DND-41 (cell line): ENCODE data around the gene BCKDK.

Source experiments
- ATAC-seq: fragments of 200-7000 bp; cut with Tn5 transposase; 3 replicates; pipeline ENCODE4 v1.9.1; 2021; ENCODE audit warnings: low read depth; ENCODE audit not compliant: insufficient read depth
- DNase-seq: peaks from one replicate; pipeline ENCODE4 v3.0.0-alpha.2; 2020
- H2AFZ ChIP-seq: 2 replicates; pipeline ENCODE4 v1.6.0; 2012; ENCODE audit warnings: low read depth, low read length
- H3K27ac ChIP-seq: 2 replicates; pipeline ENCODE4 v1.5.1; 2012; ENCODE audit warnings: low read length, inconsistent platforms
- H3K27me3 ChIP-seq: fragments of 200-600 bp; sonication (generic); 2 replicates; pipeline ENCODE4 v1.6.0; 2012; ENCODE audit warnings: low read length, mild to moderate bottlenecking, inconsistent platforms; ENCODE audit not compliant: insufficient read depth, poor library complexity
- H3K36me3 ChIP-seq: 2 replicates; pipeline ENCODE4 v1.5.1; 2012; ENCODE audit warnings: low read length, inconsistent platforms; ENCODE audit not compliant: insufficient read depth
- H3K4me1 ChIP-seq: 2 replicates; pipeline ENCODE4 v1.5.1; 2012; ENCODE audit warnings: mild to moderate bottlenecking, low read length; ENCODE audit not compliant: insufficient read depth
- H3K4me2 ChIP-seq: 2 replicates; pipeline ENCODE4 v1.6.0; 2012; ENCODE audit warnings: mild to moderate bottlenecking, moderate library complexity, low read length, inconsistent platforms; ENCODE audit not compliant: insufficient read depth
- H3K4me3 ChIP-seq, 2 experiments: fragments of 200-600 bp in 1 of 2; shearing (Covaris generic) in 1 of 2; 2 replicates each; pipeline ENCODE4 v1.5.1; 2012 to 2016; ENCODE audit warnings: inconsistent platforms in 2 of 2, low read length in 2 of 2, mild to moderate bottlenecking in 2 of 2, low read depth in 1 of 2, moderate library complexity in 1 of 2
- H3K79me2 ChIP-seq: 2 replicates; pipeline ENCODE4 v1.6.0; 2012; ENCODE audit warnings: low read length, inconsistent platforms; ENCODE audit not compliant: insufficient read depth
- H3K9ac ChIP-seq: 2 replicates; pipeline ENCODE4 v1.6.0; 2012; ENCODE audit warnings: low read depth, mild to moderate bottlenecking, inconsistent platforms, low read length, moderate library complexity
- H3K9me3 ChIP-seq: 2 replicates; pipeline ENCODE4 v1.5.1; 2012; ENCODE audit warnings: low read length, moderate library complexity, mild to moderate bottlenecking, inconsistent platforms; ENCODE audit not compliant: insufficient read depth, severe bottlenecking
- H4K20me1 ChIP-seq: 2 replicates; pipeline ENCODE4 v1.6.0; 2012; ENCODE audit warnings: low read length; ENCODE audit not compliant: insufficient read depth
- CTCF ChIP-seq: IDR thresholded peaks from 2 replicates; pipeline ENCODE4 v1.5.1; 2012; ENCODE audit warnings: borderline replicate concordance, low read length, moderate library complexity, mild to moderate bottlenecking; ENCODE audit not compliant: poor library complexity, severe bottlenecking; ENCODE audit errors: extremely low read depth
- EZH2 ChIP-seq: IDR thresholded peaks from 3 replicates; pipeline ENCODE4 v1.6.1; 2012; ENCODE audit warnings: borderline replicate concordance, low read depth, mild to moderate bottlenecking, moderate library complexity, low read length, inconsistent platforms; ENCODE audit not compliant: severe bottlenecking

The BCKDK gene

GRCh38 chr16:31083081-31083480, 25.1 kb upstream of the BCKDK start:
- DNase-seq: no peak
- H3K27me3 ChIP-seq: no peaks in the 10 kb centered on the region
- TF ChIP-seq CTCF (no peak), EZH2 (no peak)
- H3K9me3 ChIP-seq: no peaks in the 10 kb centered on the region
- H2AFZ ChIP-seq: no peak overlapping the region
- peaks cover 15% of the 10 kb centered on the region for H3K4me1 ChIP-seq
- H3K27ac ChIP-seq: no peak overlapping the region
- H3K9ac ChIP-seq: no peak overlapping the region
- ATAC-seq: no peak
- H3K4me3 ChIP-seq: no peak overlapping the region
- peaks cover 59% of the 10 kb centered on the region for H4K20me1 ChIP-seq
- no peak overlapping the region for H3K4me2 ChIP-seq
- H3K79me2 ChIP-seq: peaks cover 42% of the 10 kb centered on the region
- peaks cover 93% of the 10 kb centered on the region for H3K36me3 ChIP-seq

- H3K4me3 ChIP-seq: no peak overlapping the region
- DNase-seq: no peak
- no peak overlapping the region for H3K9ac ChIP-seq
- peaks cover 91% of the 10 kb centered on the region for H3K36me3 ChIP-seq
- no peak overlapping the region for H3K4me2 ChIP-seq
- H3K4me1 ChIP-seq: peaks cover 15% of the 10 kb centered on the region
- no peaks in the 10 kb centered on the region for H3K9me3 ChIP-seq
- peaks cover 59% of the 10 kb centered on the region for H4K20me1 ChIP-seq
- no peak for TF ChIP-seq CTCF
- TF ChIP-seq EZH2: no peak
- ATAC-seq: no peak
- H3K79me2 ChIP-seq: peaks cover 37% of the 10 kb centered on the region
- no peak overlapping the region for H3K27ac ChIP-seq
- H2AFZ ChIP-seq: no peak overlapping the region
- H3K27me3 ChIP-seq: no peaks in the 10 kb centered on the region
Measured at GRCh38 chr16:31083556-31083955, 24.6 kb upstream of the BCKDK start.

- Histone ChIP-seq H3K4me1 (peaks cover 15% of the 10 kb centered on the region), H3K27me3 (no peaks in the 10 kb centered on the region), H3K4me2 (no peak overlapping the region), H3K79me2 (peaks cover 33% of the 10 kb centered on the region), H3K36me3 (peaks cover 91% of the 10 kb centered on the region), H4K20me1 (peaks cover 59% of the 10 kb centered on the region), H3K9ac (no peak overlapping the region), H3K27ac (no peak overlapping the region), H3K9me3 (no peaks in the 10 kb centered on the region), H2AFZ (no peak overlapping the region), H3K4me3 (no peak overlapping the region)
- no peak for TF ChIP-seq EZH2
- no peak for TF ChIP-seq CTCF
- DNase-seq (no peak), ATAC-seq (no peak)
Measured at GRCh38 chr16:31083981-31084380, 24.2 kb upstream of the BCKDK start.

GRCh38 chr16:31084584-31085302, 23.4 kb upstream of the BCKDK start:
- no peak for ATAC-seq
- TF ChIP-seq EZH2 (no peak), CTCF (no peak)
- H3K36me3 ChIP-seq: peaks cover 88% of the 10 kb centered on the region

More at GRCh38 chr16:31084584-31085302, 23.4 kb upstream of the BCKDK start:
- H3K4me3 ChIP-seq: no peak overlapping the region
- no peak overlapping the region for H3K27ac ChIP-seq
- H3K4me1 ChIP-seq: peaks cover 15% of the 10 kb centered on the region
- DNase-seq: no peak
- H3K79me2 ChIP-seq: peaks cover 25% of the 10 kb centered on the region
- H2AFZ ChIP-seq: no peak overlapping the region
- H3K9ac ChIP-seq: no peak overlapping the region
- no peak overlapping the region for H3K4me2 ChIP-seq
- H3K27me3 ChIP-seq: no peaks in the 10 kb centered on the region
- H3K9me3 ChIP-seq: no peaks in the 10 kb centered on the region
- peaks cover 55% of the 10 kb centered on the region for H4K20me1 ChIP-seq
